Spleen (tissue), 7 donors: ENCODE results near the gene RAE1.
"Not testable (repeated sequence)": the region's sequence is repeated elsewhere in the genome, so short reads cannot be mapped to it uniquely, and the experiment has no call there.

Experiments
- POLR2AphosphoS5 ChIP-seq, 3 donors: sonication (generic); formaldehyde crosslinking; IDR thresholded peaks; one replicate each; pipeline ENCODE4 v1.5.1; 2017; ENCODE audit warnings: antibody characterized with exemption in 3 of 3
- TF ChIP-seq, protein P1 (sequence below), 11 experiments: fragments of 200-600 bp in 7 of 11; fragments of 450-650 bp in 4 of 11; sonication (generic) in 4 of 11; IDR thresholded peaks in 8 of 11; conservative IDR thresholded peaks in 3 of 11; 1 replicate in 7 of 11; 2 replicates in 4 of 11; pipeline versions ENCODE4 v1.4.0 to v1.8.0; 2016 to 2021; ENCODE audit warnings: antibody characterized with exemption in 11 of 11, inconsistent platforms in 4 of 11, mild to moderate bottlenecking in 1 of 11
- donor health status: DM: no; HTN: no; CAD: no; lungs with moderate emphysema.
- donor health status: DM: no; HTN: no; CAD: no.
- donor health status: DM: no; HTN: no; CAD: no.

GRCh38 chr20:57348200-57348921 lies 2.7 kb upstream of the RAE1 start:
- TF ChIP-seq, protein P1, sequence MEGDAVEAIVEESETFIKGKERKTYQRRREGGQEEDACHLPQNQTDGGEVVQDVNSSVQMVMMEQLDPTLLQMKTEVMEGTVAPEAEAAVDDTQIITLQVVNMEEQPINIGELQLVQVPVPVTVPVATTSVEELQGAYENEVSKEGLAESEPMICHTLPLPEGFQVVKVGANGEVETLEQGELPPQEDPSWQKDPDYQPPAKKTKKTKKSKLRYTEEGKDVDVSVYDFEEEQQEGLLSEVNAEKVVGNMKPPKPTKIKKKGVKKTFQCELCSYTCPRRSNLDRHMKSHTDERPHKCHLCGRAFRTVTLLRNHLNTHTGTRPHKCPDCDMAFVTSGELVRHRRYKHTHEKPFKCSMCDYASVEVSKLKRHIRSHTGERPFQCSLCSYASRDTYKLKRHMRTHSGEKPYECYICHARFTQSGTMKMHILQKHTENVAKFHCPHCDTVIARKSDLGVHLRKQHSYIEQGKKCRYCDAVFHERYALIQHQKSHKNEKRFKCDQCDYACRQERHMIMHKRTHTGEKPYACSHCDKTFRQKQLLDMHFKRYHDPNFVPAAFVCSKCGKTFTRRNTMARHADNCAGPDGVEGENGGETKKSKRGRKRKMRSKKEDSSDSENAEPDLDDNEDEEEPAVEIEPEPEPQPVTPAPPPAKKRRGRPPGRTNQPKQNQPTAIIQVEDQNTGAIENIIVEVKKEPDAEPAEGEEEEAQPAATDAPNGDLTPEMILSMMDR (IDR thresholded peaks at IDR 0.05 in 8 of 11, conservative IDR thresholded peaks at IDR 0.05 in 3 of 11), result not testable (repeated sequence)
- not testable (repeated sequence) for TF ChIP-seq POLR2AphosphoS5 (IDR thresholded peaks at IDR 0.05)
